ENCODE measurements around the gene PRC1. TPM values are rescaled to one million over a fixed set of nuclear protein-coding genes. Genes with fewer than 3 reads are reported as not detected.

The PRC1 gene
- total and polyA plus RNA-seq, 2 donors (not counting 1 experiment from before 2014, with no cell fraction given) = 9.4 to 11.6 TPM

DNA sequence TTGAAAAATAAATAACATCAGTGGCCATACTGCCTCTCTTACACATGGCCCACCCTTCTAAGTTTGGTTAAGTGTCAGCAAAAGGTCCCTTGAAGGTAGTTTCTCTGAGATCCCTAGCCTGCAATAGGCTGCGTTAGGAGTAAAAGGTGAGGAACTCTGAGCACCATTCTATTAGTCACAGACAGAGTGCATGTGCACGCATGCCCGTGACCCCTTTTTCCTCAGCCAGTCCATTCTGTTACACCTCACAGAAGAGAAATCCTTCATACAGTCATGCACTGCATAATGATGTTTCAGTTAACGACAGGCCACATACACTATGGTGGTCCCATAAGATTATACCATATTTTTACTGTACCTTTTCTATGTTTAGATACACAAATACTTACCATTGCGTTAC lies 27.1 kb downstream of the PRC1 start:
- intact Hi-C loops (cut with micrococcal nuclease) = no loop called here
- TF ChIP-seq, protein P1, sequence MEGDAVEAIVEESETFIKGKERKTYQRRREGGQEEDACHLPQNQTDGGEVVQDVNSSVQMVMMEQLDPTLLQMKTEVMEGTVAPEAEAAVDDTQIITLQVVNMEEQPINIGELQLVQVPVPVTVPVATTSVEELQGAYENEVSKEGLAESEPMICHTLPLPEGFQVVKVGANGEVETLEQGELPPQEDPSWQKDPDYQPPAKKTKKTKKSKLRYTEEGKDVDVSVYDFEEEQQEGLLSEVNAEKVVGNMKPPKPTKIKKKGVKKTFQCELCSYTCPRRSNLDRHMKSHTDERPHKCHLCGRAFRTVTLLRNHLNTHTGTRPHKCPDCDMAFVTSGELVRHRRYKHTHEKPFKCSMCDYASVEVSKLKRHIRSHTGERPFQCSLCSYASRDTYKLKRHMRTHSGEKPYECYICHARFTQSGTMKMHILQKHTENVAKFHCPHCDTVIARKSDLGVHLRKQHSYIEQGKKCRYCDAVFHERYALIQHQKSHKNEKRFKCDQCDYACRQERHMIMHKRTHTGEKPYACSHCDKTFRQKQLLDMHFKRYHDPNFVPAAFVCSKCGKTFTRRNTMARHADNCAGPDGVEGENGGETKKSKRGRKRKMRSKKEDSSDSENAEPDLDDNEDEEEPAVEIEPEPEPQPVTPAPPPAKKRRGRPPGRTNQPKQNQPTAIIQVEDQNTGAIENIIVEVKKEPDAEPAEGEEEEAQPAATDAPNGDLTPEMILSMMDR (IDR thresholded peaks at IDR 0.05) = no peak
- TF ChIP-seq EZH2 (IDR thresholded peaks at IDR 0.05; ENCODE audit: borderline replicate concordance, insufficient read depth, low read depth, low read length, poor library complexity, severe bottlenecking) = no peak
- 100% methylated on average over 4 of the region's 5 CpGs for WGBS (ENCODE audit: insufficient coverage)

DNA sequence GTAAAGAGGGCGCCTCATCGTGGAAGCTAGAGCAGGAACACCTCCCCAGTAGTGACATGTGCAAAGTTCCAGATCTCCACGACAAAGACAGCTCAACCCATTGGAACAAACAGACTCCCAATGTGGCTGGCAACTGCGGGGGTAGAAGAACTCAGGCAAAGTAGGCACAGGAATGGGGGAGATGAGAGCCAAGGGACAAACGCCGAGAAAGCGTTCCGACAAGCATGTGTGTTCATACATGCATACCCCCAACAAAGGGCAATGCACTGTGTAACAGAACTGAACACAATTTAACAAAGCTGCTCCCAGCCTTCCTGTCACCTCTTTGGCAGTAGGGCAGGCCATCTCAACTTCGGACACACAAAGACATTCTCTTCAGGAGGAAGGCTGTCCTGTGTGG lies 28.1 kb downstream of the PRC1 start:
- Histone ChIP-seq H3K36me3 (replicated peaks in 1 of 2; ENCODE audit: control extremely low read depth in 1 of 2, control insufficient read depth in 1 of 2, extremely low read depth in 1 of 2, insufficient read depth in 2 of 2, low read length in 1 of 2) (peaks cover 0 to 27% of the 10 kb centered on the region in 2 experiments), H3K9ac (ENCODE audit: low read length) (no peak overlapping the region), H3K27me3 (replicated peaks in 1 of 4; ENCODE audit: control extremely low read depth in 1 of 4, control insufficient read depth in 3 of 4, insufficient read depth in 4 of 4, low read length in 3 of 4) (no peaks in the 10 kb centered on the region), H3K4me2 (replicated peaks; ENCODE audit: low read depth, low read length, poor library complexity, severe bottlenecking) (no peak overlapping the region), H3K27ac (ENCODE audit: low read length in 2 of 2) (no peak overlapping the region), H3K4me3 (ENCODE audit: control extremely low read depth in 1 of 5, extremely low read depth in 1 of 5, insufficient read depth in 1 of 5, low read depth in 2 of 5, low read length in 4 of 5) (no peak overlapping the region), H2AFZ (ENCODE audit: insufficient read depth, low read depth, low read length, poor library complexity, severe bottlenecking) (no peak overlapping the region), H4K20me1 (ENCODE audit: control insufficient read depth, insufficient read depth, low read length, poor library complexity, severe bottlenecking) (no peaks in the 10 kb centered on the region), H3K4me1 (ENCODE audit: control insufficient read depth in 2 of 2, insufficient read depth in 2 of 2, low read length in 2 of 2) (no peaks in the 10 kb centered on the region), H3K9me3 (ENCODE audit: control extremely low read depth in 1 of 3, control insufficient read depth in 2 of 3, insufficient read depth in 1 of 3, low read length in 2 of 3) (no peaks in the 10 kb centered on the region), H3K79me2 (ENCODE audit: control insufficient read depth, insufficient read depth, low read length) (no peaks in the 10 kb centered on the region)
- no peak for DNase-seq
- no peak for TF ChIP-seq EZH2 (IDR thresholded peaks at IDR 0.05; ENCODE audit: borderline replicate concordance, insufficient read depth, low read depth, low read length, poor library complexity, severe bottlenecking)
- TF ChIP-seq, protein P1 (IDR thresholded peaks at IDR 0.05) = no peak
- WGBS (ENCODE audit: insufficient coverage) = 96% methylated on average over 4 of the region's 9 CpGs
- ChIA-PET CTCF (interaction anchor here (1.5 to 1.7 kb wide), 2 partner anchors 10 to 12 kb away, joined by 6 to 7 read pairs; partner anchors contain the start of gene RCCD1), POLR2A (no interaction called here)
- no peaks in the 10 kb centered on the region for H3K4me1 Mint-ChIP-seq
- no peaks in the 10 kb centered on the region for H3K27me3 Mint-ChIP-seq
- H3K9me3 Mint-ChIP-seq (ENCODE audit: insufficient read depth) = no peaks in the 10 kb centered on the region
- H3K27ac Mint-ChIP-seq = no peak overlapping the region
- H3K4me3 Mint-ChIP-seq = no peak overlapping the region
- intact Hi-C loops (cut with micrococcal nuclease) = no loop called here
- ATAC-seq (ENCODE audit: low read depth) = no peak

More for the DNA sequence above, 27.1 kb downstream of the PRC1 start:
- Histone ChIP-seq H4K20me1 (ENCODE audit: control insufficient read depth, insufficient read depth, low read length, poor library complexity, severe bottlenecking) (no peaks in the 10 kb centered on the region), H3K27me3 (replicated peaks in 1 of 4; ENCODE audit: control extremely low read depth in 1 of 4, control insufficient read depth in 3 of 4, insufficient read depth in 4 of 4, low read length in 3 of 4) (no peaks in the 10 kb centered on the region), H3K79me2 (ENCODE audit: control insufficient read depth, insufficient read depth, low read length) (no peaks in the 10 kb centered on the region), H3K27ac (ENCODE audit: low read length in 2 of 2) (no peak overlapping the region), H3K9me3 (ENCODE audit: control extremely low read depth in 1 of 3, control insufficient read depth in 2 of 3, insufficient read depth in 1 of 3, low read length in 2 of 3) (no peaks in the 10 kb centered on the region), H3K4me3 (ENCODE audit: control extremely low read depth in 1 of 5, extremely low read depth in 1 of 5, insufficient read depth in 1 of 5, low read depth in 2 of 5, low read length in 4 of 5) (no peak overlapping the region), H3K9ac (ENCODE audit: low read length) (no peak overlapping the region), H3K4me1 (ENCODE audit: control insufficient read depth in 2 of 2, insufficient read depth in 2 of 2, low read length in 2 of 2) (no peaks in the 10 kb centered on the region), H2AFZ (ENCODE audit: insufficient read depth, low read depth, low read length, poor library complexity, severe bottlenecking) (no peak overlapping the region), H3K36me3 (replicated peaks in 1 of 2; ENCODE audit: control extremely low read depth in 1 of 2, control insufficient read depth in 1 of 2, extremely low read depth in 1 of 2, insufficient read depth in 2 of 2, low read length in 1 of 2) (peaks cover 0 to 24% of the 10 kb centered on the region in 2 experiments), H3K4me2 (replicated peaks; ENCODE audit: low read depth, low read length, poor library complexity, severe bottlenecking) (no peak overlapping the region)
- Mint-ChIP-seq H3K4me1 (no peaks in the 10 kb centered on the region), H3K27ac (no peak overlapping the region), H3K4me3 (no peak overlapping the region), H3K9me3 (ENCODE audit: insufficient read depth) (no peaks in the 10 kb centered on the region), H3K27me3 (no peaks in the 10 kb centered on the region)
- CTCF ChIA-PET = interaction anchor here (1.7 kb wide), 1 partner anchor 13 kb away, joined by 7 read pairs; the partner anchor contains the start of gene RCCD1
- POLR2A ChIA-PET = no interaction called here
- DNase-seq = no peak
- no peak for ATAC-seq (ENCODE audit: low read depth)
